H1 (cell line): ENCODE measurements around the gene BAIAP2L2. TPM values are rescaled to one million over a fixed set of nuclear protein-coding genes. Genes with fewer than 3 reads are reported as not detected.

Experiments used
- CHD1 ChIP-seq: IDR thresholded peaks from 2 replicates; pipeline ENCODE4 v1.6.1; 2012; ENCODE audit warnings: low read depth, low read length, improper control_type of control experiment
- EGR1 ChIP-seq: IDR thresholded peaks from 2 replicates; pipeline ENCODE4 v1.6.1; 2011; ENCODE audit warnings: low read depth, low read length, borderline replicate concordance
- NRF1 ChIP-seq: IDR thresholded peaks from 2 replicates; pipeline ENCODE4 v1.6.1; 2011; ENCODE audit warnings: mild to moderate bottlenecking, low read depth, low read length, improper control_type of control experiment
- POLR2AphosphoS5 ChIP-seq: IDR thresholded peaks from 2 replicates; pipeline ENCODE4 v1.6.1; 2011; ENCODE audit warnings: low read depth, low read length
- TAF7 ChIP-seq: optimal IDR thresholded peaks from 2 replicates; pipeline ENCODE3; 2011; ENCODE audit warnings: low read depth, mild to moderate bottlenecking, inconsistent platforms, low read length, moderate library complexity, borderline replicate concordance
- ZNF274 ChIP-seq: IDR thresholded peaks from 2 replicates; pipeline ENCODE4 v1.7.0; 2012; ENCODE audit warnings: low read length, borderline replicate concordance; ENCODE audit errors: extremely low read depth
- polyA plus RNA-seq, 7 experiments: library from polyadenylated mRNA; depleted of rRNA in 3 of 7; stranded (reverse) in 5 of 7; unstranded in 2 of 7; fragments of >200 nt in 5 of 7; fragments of 200-250 nt in 2 of 7; gene quantifications; 1 replicate in 5 of 7; 2 replicates in 1 of 7; 4 replicates in 1 of 7; pipeline versions ENCODE4 v1.2.1 to v1.2.3, GENCODE V29; 2011 to 2013; ENCODE audit warnings: missing spikeins in 2 of 7, mixed read lengths in 2 of 7
- total RNA-seq: library from RNA; stranded (reverse); fragmentation: NEBNext Ultra II Directional; extraction: Animal tissue kit (Norgen Biotek cat#: 25700); gene quantifications from 2 replicates; pipeline ENCODE4 v1.2.1, GENCODE V29; 2021
- TF ChIP-seq, protein P1 (sequence below): fragments of 300-600 bp; sonication (generic); IDR thresholded peaks from 2 replicates; pipeline ENCODE4 v1.7.1; 2012; ENCODE audit warnings: low read length, moderate library complexity, mild to moderate bottlenecking, inconsistent platforms; ENCODE audit not compliant: insufficient replicate concordance

Gene BAIAP2L2
- total and polyA plus RNA-seq, 2 of the 8 experiments (the other 6 are each of a cell fraction or from before 2014, with no cell fraction given): 5.4 to 10.0 TPM

DNA sequence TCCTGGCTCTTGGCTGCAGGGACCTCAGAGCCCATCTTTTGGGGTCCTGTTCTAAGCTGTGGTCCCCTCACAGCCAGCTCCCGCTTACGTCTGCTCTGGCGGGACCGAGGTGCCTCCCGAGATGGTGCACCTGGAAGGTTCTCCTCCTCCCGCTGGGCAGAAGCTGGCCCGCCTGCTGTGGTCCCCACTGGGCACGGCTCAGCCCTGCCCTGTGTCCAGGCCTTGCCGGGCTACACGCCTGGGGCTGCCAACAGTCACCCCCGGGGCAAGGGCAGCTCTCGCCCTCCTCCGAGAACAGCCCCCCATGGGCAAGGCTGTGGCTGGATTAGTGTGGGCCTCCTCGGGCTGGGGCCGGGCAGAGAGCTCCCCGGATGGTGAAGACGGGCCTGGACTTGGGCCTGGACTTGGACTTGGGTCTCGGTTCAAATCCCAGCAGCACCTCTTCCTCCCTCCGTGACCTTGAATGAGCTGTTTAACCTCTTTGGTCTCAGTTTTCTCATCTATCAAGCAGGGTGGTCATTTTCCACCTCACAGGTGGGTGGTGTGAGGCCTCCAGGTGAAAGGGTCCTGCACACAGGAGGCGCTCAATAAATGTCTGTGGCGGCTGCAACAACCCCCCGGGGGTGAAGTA lies 998 bp downstream of the BAIAP2L2 start (continued):
- TF ChIP-seq ZNF274: no peak
- TF ChIP-seq CHD1: no peak
- no peak for TF ChIP-seq NRF1
- no peak for TF ChIP-seq TAF7
- TF ChIP-seq, protein P1, sequence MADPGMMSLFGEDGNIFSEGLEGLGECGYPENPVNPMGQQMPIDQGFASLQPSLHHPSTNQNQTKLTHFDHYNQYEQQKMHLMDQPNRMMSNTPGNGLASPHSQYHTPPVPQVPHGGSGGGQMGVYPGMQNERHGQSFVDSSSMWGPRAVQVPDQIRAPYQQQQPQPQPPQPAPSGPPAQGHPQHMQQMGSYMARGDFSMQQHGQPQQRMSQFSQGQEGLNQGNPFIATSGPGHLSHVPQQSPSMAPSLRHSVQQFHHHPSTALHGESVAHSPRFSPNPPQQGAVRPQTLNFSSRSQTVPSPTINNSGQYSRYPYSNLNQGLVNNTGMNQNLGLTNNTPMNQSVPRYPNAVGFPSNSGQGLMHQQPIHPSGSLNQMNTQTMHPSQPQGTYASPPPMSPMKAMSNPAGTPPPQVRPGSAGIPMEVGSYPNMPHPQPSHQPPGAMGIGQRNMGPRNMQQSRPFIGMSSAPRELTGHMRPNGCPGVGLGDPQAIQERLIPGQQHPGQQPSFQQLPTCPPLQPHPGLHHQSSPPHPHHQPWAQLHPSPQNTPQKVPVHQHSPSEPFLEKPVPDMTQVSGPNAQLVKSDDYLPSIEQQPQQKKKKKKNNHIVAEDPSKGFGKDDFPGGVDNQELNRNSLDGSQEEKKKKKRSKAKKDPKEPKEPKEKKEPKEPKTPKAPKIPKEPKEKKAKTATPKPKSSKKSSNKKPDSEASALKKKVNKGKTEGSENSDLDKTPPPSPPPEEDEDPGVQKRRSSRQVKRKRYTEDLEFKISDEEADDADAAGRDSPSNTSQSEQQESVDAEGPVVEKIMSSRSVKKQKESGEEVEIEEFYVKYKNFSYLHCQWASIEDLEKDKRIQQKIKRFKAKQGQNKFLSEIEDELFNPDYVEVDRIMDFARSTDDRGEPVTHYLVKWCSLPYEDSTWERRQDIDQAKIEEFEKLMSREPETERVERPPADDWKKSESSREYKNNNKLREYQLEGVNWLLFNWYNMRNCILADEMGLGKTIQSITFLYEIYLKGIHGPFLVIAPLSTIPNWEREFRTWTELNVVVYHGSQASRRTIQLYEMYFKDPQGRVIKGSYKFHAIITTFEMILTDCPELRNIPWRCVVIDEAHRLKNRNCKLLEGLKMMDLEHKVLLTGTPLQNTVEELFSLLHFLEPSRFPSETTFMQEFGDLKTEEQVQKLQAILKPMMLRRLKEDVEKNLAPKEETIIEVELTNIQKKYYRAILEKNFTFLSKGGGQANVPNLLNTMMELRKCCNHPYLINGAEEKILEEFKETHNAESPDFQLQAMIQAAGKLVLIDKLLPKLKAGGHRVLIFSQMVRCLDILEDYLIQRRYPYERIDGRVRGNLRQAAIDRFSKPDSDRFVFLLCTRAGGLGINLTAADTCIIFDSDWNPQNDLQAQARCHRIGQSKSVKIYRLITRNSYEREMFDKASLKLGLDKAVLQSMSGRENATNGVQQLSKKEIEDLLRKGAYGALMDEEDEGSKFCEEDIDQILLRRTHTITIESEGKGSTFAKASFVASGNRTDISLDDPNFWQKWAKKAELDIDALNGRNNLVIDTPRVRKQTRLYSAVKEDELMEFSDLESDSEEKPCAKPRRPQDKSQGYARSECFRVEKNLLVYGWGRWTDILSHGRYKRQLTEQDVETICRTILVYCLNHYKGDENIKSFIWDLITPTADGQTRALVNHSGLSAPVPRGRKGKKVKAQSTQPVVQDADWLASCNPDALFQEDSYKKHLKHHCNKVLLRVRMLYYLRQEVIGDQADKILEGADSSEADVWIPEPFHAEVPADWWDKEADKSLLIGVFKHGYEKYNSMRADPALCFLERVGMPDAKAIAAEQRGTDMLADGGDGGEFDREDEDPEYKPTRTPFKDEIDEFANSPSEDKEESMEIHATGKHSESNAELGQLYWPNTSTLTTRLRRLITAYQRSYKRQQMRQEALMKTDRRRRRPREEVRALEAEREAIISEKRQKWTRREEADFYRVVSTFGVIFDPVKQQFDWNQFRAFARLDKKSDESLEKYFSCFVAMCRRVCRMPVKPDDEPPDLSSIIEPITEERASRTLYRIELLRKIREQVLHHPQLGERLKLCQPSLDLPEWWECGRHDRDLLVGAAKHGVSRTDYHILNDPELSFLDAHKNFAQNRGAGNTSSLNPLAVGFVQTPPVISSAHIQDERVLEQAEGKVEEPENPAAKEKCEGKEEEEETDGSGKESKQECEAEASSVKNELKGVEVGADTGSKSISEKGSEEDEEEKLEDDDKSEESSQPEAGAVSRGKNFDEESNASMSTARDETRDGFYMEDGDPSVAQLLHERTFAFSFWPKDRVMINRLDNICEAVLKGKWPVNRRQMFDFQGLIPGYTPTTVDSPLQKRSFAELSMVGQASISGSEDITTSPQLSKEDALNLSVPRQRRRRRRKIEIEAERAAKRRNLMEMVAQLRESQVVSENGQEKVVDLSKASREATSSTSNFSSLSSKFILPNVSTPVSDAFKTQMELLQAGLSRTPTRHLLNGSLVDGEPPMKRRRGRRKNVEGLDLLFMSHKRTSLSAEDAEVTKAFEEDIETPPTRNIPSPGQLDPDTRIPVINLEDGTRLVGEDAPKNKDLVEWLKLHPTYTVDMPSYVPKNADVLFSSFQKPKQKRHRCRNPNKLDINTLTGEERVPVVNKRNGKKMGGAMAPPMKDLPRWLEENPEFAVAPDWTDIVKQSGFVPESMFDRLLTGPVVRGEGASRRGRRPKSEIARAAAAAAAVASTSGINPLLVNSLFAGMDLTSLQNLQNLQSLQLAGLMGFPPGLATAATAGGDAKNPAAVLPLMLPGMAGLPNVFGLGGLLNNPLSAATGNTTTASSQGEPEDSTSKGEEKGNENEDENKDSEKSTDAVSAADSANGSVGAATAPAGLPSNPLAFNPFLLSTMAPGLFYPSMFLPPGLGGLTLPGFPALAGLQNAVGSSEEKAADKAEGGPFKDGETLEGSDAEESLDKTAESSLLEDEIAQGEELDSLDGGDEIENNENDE: no peak
- no peak for TF ChIP-seq EGR1
- TF ChIP-seq POLR2AphosphoS5: no peak
